Measurements from ENCODE around the gene PML. TPM values are rescaled to one million over a fixed set of nuclear protein-coding genes. Genes with fewer than 3 reads are reported as not detected.
"Not testable (repeated sequence)": the region's sequence is repeated elsewhere in the genome, so short reads cannot be mapped to it uniquely, and the experiment has no call there.

The PML gene
- total RNA-seq, 1 experiment from 2014 or later = 33.4 TPM

DNA sequence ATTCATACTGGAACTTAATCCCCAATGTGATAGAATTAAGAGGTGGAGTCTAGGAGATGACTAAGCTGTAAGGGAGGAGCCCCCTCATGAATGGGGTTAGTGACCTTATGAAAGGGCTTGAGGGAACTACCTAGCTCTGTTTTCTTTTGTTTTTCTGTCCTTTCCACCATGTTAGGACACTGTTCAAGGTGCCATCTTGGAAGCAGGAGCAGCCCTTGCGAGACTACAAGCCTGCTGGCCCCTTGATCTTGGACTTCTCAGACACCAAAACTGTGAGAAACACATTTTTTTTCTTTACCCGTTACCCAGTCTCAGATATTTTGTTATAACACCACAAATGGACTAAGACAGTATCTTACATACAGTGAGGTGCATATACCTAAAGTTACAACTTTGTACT is 61.3 kb downstream of the PML start:
- Mint-ChIP-seq H3K27me3 (ENCODE audit: insufficient read depth, unreplicated experiment) (no peaks in the 10 kb centered on the region), H3K4me3 (ENCODE audit: unreplicated experiment) (no peak overlapping the region), H3K27ac (ENCODE audit: low read depth, unreplicated experiment) (no peak overlapping the region), H3K9me3 (ENCODE audit: unreplicated experiment) (no peaks in the 10 kb centered on the region), H3K4me1 (ENCODE audit: insufficient read depth, unreplicated experiment) (peaks cover 21% of the 10 kb centered on the region), H3K36me3 (ENCODE audit: insufficient read depth, unreplicated experiment) (peaks cover 13% of the 10 kb centered on the region)
- intact Hi-C loops (cut with micrococcal nuclease) = no loop called here
- ChIA-PET POLR2A (no interaction called here), CTCF (interaction anchor here (1.5 to 9.8 kb wide), 3 partner anchors 248 to 267 kb away, joined by 3 to 109 read pairs (median 5); no protein-coding TSS in a partner anchor)
- BruUV-seq (replicated peaks) = no TSS peak
- DNase-seq (ENCODE audit: unreplicated experiment) = no peak
- TF ChIP-seq, protein P1, sequence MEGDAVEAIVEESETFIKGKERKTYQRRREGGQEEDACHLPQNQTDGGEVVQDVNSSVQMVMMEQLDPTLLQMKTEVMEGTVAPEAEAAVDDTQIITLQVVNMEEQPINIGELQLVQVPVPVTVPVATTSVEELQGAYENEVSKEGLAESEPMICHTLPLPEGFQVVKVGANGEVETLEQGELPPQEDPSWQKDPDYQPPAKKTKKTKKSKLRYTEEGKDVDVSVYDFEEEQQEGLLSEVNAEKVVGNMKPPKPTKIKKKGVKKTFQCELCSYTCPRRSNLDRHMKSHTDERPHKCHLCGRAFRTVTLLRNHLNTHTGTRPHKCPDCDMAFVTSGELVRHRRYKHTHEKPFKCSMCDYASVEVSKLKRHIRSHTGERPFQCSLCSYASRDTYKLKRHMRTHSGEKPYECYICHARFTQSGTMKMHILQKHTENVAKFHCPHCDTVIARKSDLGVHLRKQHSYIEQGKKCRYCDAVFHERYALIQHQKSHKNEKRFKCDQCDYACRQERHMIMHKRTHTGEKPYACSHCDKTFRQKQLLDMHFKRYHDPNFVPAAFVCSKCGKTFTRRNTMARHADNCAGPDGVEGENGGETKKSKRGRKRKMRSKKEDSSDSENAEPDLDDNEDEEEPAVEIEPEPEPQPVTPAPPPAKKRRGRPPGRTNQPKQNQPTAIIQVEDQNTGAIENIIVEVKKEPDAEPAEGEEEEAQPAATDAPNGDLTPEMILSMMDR (IDR thresholded peaks at IDR 0.05; ENCODE audit: unreplicated experiment) = no peak

DNA sequence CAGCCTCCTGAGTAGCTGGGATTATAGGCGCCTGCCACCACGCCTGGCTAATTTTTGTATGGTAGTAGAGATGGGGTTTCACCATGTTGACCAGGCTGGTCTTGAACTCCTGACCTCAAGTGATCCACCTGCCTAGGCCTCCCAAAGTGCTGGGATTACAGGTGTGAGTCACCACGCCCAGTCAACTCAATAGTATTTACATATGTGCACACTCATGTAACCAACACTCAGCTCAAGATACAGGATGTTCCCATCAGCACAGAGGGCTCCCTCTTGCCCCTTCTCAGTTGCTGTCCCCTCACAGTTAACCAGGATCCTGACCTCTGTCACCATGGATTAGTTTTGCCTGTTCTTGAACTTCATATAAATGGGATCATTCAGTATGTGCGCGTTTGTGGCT is 61.8 kb downstream of the PML start:
- peaks cover 13% of the 10 kb centered on the region for H3K36me3 Mint-ChIP-seq (ENCODE audit: insufficient read depth, unreplicated experiment)
- DNase-seq (ENCODE audit: unreplicated experiment); H3K4me3 Mint-ChIP-seq (ENCODE audit: unreplicated experiment); H3K27ac Mint-ChIP-seq (ENCODE audit: low read depth, unreplicated experiment); H3K9me3 Mint-ChIP-seq (ENCODE audit: unreplicated experiment); POLR2A ChIA-PET; intact Hi-C loops (cut with micrococcal nuclease); H3K27me3 Mint-ChIP-seq (ENCODE audit: insufficient read depth, unreplicated experiment); BruUV-seq (replicated peaks): not testable (repeated sequence)
- H3K4me1 Mint-ChIP-seq (ENCODE audit: insufficient read depth, unreplicated experiment) = peaks cover 16% of the 10 kb centered on the region
- CTCF ChIA-PET = interaction anchor here (0.6 to 9.8 kb wide), 3 partner anchors 247 to 266 kb away, joined by 3 to 109 read pairs (median 5); no protein-coding TSS in a partner anchor

DNA sequence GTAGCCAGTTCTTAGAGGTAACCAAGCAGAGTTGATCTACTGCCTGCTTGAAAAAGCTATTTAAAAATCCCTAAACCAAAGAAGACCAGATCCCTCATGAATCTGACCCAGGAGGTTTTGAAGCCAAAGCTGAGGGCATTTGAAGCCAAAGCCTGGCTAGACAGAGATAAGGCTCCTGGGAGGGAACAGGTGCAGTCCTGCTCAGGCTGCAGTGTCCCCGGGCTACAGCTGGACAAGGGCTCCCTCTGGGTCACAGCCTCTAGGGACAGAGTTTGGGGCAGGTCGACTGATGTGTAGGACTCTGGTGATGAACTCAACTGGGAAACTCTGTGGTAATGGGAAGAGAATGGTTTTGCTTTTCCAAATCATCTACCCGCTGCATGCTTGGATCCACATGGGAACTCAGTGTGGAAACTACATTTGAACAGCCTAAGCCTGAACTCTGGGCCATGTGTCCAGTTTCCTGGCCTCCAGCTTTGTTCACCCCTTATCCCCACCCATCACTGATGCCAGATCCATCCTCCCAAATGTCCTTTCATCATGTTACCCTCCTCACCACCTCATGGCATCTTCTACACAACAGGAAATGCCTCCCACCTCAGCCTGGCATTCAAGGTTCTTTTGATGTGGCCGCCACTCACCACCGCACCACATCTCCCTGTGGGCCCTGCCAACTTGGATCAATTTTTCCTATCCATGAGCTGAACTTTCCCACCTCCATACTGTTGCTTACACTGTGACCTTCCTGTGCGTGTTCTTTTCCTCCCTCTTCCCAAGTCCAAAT is 64.7 kb downstream of the PML start:
- H3K27ac Mint-ChIP-seq (ENCODE audit: low read depth, unreplicated experiment); POLR2A ChIA-PET; BruUV-seq (replicated peaks); H3K4me1 Mint-ChIP-seq (ENCODE audit: insufficient read depth, unreplicated experiment); intact Hi-C loops (cut with micrococcal nuclease); H3K9me3 Mint-ChIP-seq (ENCODE audit: unreplicated experiment); H3K4me3 Mint-ChIP-seq (ENCODE audit: unreplicated experiment); DNase-seq (ENCODE audit: unreplicated experiment): not testable (repeated sequence)
- CTCF ChIA-PET = interaction anchor here (0.6 to 1.1 kb wide), 4 partner anchors 10 to 258 kb away, joined by 3 to 4 read pairs (median 3); no protein-coding TSS in a partner anchor
- peaks cover 10% of the 10 kb centered on the region for H3K27me3 Mint-ChIP-seq (ENCODE audit: insufficient read depth, unreplicated experiment)
- H3K36me3 Mint-ChIP-seq (ENCODE audit: insufficient read depth, unreplicated experiment) = peaks cover 13% of the 10 kb centered on the region

DNA sequence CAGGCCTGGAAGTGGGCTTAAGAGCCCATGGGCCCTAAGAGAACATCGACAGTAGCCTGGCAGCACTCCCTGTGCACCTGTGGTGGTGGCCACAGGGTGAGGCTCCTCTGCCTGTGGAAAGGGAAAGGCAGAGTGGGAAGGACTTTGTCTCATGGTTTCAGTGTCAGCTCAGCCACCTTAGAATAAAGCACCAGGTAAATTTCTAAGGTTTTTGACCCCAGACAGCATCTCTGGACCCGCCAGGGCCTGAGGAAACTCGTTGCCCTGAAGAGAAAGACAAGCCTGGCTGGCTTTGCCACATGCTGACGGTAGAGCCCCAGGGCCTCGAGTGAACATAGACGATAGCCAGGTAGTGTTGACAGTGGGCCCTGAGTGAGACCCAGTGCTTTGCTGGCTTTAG is 65.7 kb downstream of the PML start:
- H3K36me3 Mint-ChIP-seq (ENCODE audit: insufficient read depth, unreplicated experiment) = peaks cover 13% of the 10 kb centered on the region
- POLR2A ChIA-PET = no interaction called here
- DNase-seq (ENCODE audit: unreplicated experiment) = no peak
- BruUV-seq (replicated peaks) = no TSS peak
- CTCF ChIA-PET = interaction anchor here (0.8 to 1.2 kb wide), 2 partner anchors 83 to 262 kb away, joined by 3 read pairs; no protein-coding TSS in a partner anchor
- H3K27ac Mint-ChIP-seq (ENCODE audit: low read depth, unreplicated experiment) = no peak overlapping the region
- no peaks in the 10 kb centered on the region for H3K4me1 Mint-ChIP-seq (ENCODE audit: insufficient read depth, unreplicated experiment)
- H3K9me3 Mint-ChIP-seq (ENCODE audit: unreplicated experiment) = no peaks in the 10 kb centered on the region
- no peak overlapping the region for H3K4me3 Mint-ChIP-seq (ENCODE audit: unreplicated experiment)
- peaks cover 14% of the 10 kb centered on the region for H3K27me3 Mint-ChIP-seq (ENCODE audit: insufficient read depth, unreplicated experiment)
- intact Hi-C loops (cut with micrococcal nuclease) = no loop called here
- TF ChIP-seq, protein P1 (IDR thresholded peaks at IDR 0.05; ENCODE audit: unreplicated experiment) = no peak

DNA sequence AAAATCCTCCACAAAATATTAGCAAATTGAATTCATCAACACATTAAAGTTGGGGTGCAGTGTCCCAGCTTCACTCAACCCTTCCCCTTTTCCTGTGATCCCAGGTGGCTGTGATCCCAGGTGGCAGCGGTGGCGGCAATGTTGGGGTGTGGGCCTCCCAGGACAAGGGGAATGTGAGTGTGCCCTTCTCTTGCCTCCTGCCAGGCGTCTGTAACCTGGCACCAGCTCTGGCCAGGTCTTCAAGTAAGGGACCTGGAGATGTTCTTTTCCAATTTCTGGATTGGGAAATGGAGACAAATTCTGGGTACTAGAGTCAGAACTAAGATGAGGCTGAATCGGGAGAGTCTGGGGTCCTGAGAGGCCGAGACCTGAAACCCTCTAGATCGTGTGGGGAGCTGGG is 67.7 kb downstream of the PML start:
- BruUV-seq (replicated peaks) = no TSS peak
- Mint-ChIP-seq H3K9me3 (ENCODE audit: unreplicated experiment) (no peaks in the 10 kb centered on the region), H3K4me3 (ENCODE audit: unreplicated experiment) (no peak overlapping the region), H3K27ac (ENCODE audit: low read depth, unreplicated experiment) (no peak overlapping the region), H3K27me3 (ENCODE audit: insufficient read depth, unreplicated experiment) (peaks cover 17% of the 10 kb centered on the region), H3K36me3 (ENCODE audit: insufficient read depth, unreplicated experiment) (peaks cover 9% of the 10 kb centered on the region), H3K4me1 (ENCODE audit: insufficient read depth, unreplicated experiment) (no peaks in the 10 kb centered on the region)
- intact Hi-C loops (cut with micrococcal nuclease) = no loop called here
- POLR2A ChIA-PET = no interaction called here
- TF ChIP-seq, protein P1 (IDR thresholded peaks at IDR 0.05; ENCODE audit: unreplicated experiment) = no peak
- no peak for DNase-seq (ENCODE audit: unreplicated experiment)
- CTCF ChIA-PET = interaction anchor here (1.4 kb wide), 1 partner anchor 259 kb away, joined by 6 read pairs; no protein-coding TSS in a partner anchor
